Nephron (organoid): Measurements from ENCODE around the gene STAB2.
"Not testable (repeated sequence)": the region's sequence is repeated elsewhere in the genome, so short reads cannot be mapped to it uniquely, and the experiment has no call there.

ENCODE experiments used
- H3K27ac Mint-ChIP-seq, 3 experiments: 2 replicates each; pipeline ENCODE4 v1.8.0; 2020; ENCODE audit warnings: mixed read lengths in 3 of 3, mild to moderate bottlenecking in 2 of 3, moderate library complexity in 1 of 3
- H3K27me3 Mint-ChIP-seq: 2 replicates; pipeline ENCODE4 v1.8.0; 2021; ENCODE audit warnings: low read depth, mild to moderate bottlenecking, moderate library complexity, mixed read lengths
- H3K36me3 Mint-ChIP-seq: 2 replicates; pipeline ENCODE4 v1.8.0; 2020; ENCODE audit warnings: low read depth, mixed read lengths
- H3K4me1 Mint-ChIP-seq: 2 replicates; pipeline ENCODE4 v1.8.0; 2020; ENCODE audit warnings: mixed read lengths
- H3K4me3 Mint-ChIP-seq, 3 experiments: 2 replicates each; pipeline ENCODE4 v1.8.0; 2020; ENCODE audit warnings: mild to moderate bottlenecking in 3 of 3, mixed read lengths in 3 of 3, moderate library complexity in 2 of 3
- H3K9me3 Mint-ChIP-seq: 2 replicates; pipeline ENCODE4 v1.8.0; 2020; ENCODE audit warnings: mixed read lengths
- CTCF ChIP-seq, 3 experiments: fragments of 200-600 bp; sonication (generic); IDR thresholded peaks; one replicate each; pipeline ENCODE4 v1.5.0; 2021; ENCODE audit warnings: antibody characterized with exemption in 3 of 3; ENCODE audit not compliant: unreplicated experiment in 3 of 3

STAB2 gene

GRCh38 chr12:103645202-103645601 lies 58.1 kb downstream of the STAB2 start:
- H3K27ac Mint-ChIP-seq, result no peak overlapping the region

GRCh38 chr12:103647267-103647666 lies 60.2 kb downstream of the STAB2 start:
- no peaks in the 10 kb centered on the region for H3K36me3 Mint-ChIP-seq
- peaks cover 5% of the 10 kb centered on the region for H3K4me1 Mint-ChIP-seq
- no peak for TF ChIP-seq CTCF (IDR thresholded peaks at IDR 0.05; ENCODE audit: unreplicated experiment in 3 of 3)

More at GRCh38 chr12:103645202-103645601, 58.1 kb downstream of the STAB2 start:
- Mint-ChIP-seq H3K9me3 (no peaks in the 10 kb centered on the region), H3K36me3 (no peaks in the 10 kb centered on the region), H3K27me3 (no peaks in the 10 kb centered on the region), H3K4me1 (peaks cover 5% of the 10 kb centered on the region), H3K4me3 (no peak overlapping the region)
- no peak for TF ChIP-seq CTCF (IDR thresholded peaks at IDR 0.05; ENCODE audit: unreplicated experiment in 3 of 3)

GRCh38 chr12:103652808-103653207 lies 65.7 kb downstream of the STAB2 start:
- TF ChIP-seq CTCF (IDR thresholded peaks at IDR 0.05; ENCODE audit: unreplicated experiment in 3 of 3), result no peak
- Mint-ChIP-seq H3K27ac (no peak overlapping the region), H3K4me1 (peaks cover 6% of the 10 kb centered on the region), H3K27me3 (no peaks in the 10 kb centered on the region), H3K4me3 (no peak overlapping the region), H3K9me3 (peaks cover 5% of the 10 kb centered on the region), H3K36me3 (no peaks in the 10 kb centered on the region)

More at GRCh38 chr12:103647267-103647666, 60.2 kb downstream of the STAB2 start:
- Mint-ChIP-seq H3K27me3 (no peaks in the 10 kb centered on the region), H3K9me3 (no peaks in the 10 kb centered on the region), H3K4me3 (no peak overlapping the region), H3K27ac (no peak overlapping the region)

GRCh38 chr12:103653568-103654173 lies 66.6 kb downstream of the STAB2 start:
- H3K27ac Mint-ChIP-seq, H3K27me3 Mint-ChIP-seq, H3K9me3 Mint-ChIP-seq, H3K36me3 Mint-ChIP-seq, H3K4me3 Mint-ChIP-seq: not testable (repeated sequence)
- peaks cover 12% of the 10 kb centered on the region for H3K4me1 Mint-ChIP-seq

- no peaks in the 10 kb centered on the region for H3K36me3 Mint-ChIP-seq
- peaks cover 5% of the 10 kb centered on the region for H3K9me3 Mint-ChIP-seq
- H3K27ac Mint-ChIP-seq, result no peak overlapping the region
- no peak overlapping the region for H3K4me3 Mint-ChIP-seq
- peaks cover 12% of the 10 kb centered on the region for H3K4me1 Mint-ChIP-seq
- no peak for TF ChIP-seq CTCF (IDR thresholded peaks at IDR 0.05; ENCODE audit: unreplicated experiment in 3 of 3)
- H3K27me3 Mint-ChIP-seq, result peaks cover 13% of the 10 kb centered on the region
Observed at GRCh38 chr12:103654816-103655215, 67.7 kb downstream of the STAB2 start.

- Mint-ChIP-seq H3K4me3 (no peak overlapping the region), H3K27ac (no peak overlapping the region), H3K9me3 (peaks cover 5% of the 10 kb centered on the region), H3K36me3 (no peaks in the 10 kb centered on the region), H3K27me3 (peaks cover 23% of the 10 kb centered on the region), H3K4me1 (peaks cover 12% of the 10 kb centered on the region)
- no peak for TF ChIP-seq CTCF (IDR thresholded peaks at IDR 0.05; ENCODE audit: unreplicated experiment in 3 of 3)
Observed at GRCh38 chr12:103656291-103656690, 69.2 kb downstream of the STAB2 start.
